Stimulated activated CD8-positive, alpha-beta memory T cell treated with anti-CD3 and anti-CD28 coated beads, Interleukin-15, amount 100 ng/mL, for 4 hours (primary cell): ENCODE measurements around the gene CCER1.

Experiments used
- DNase-seq, 2 donors: peaks; one replicate each; pipeline ENCODE4 v3.0.0-alpha.2; 2020; ENCODE audit warnings: low read depth in 2 of 2

CCER1 gene

DNA sequence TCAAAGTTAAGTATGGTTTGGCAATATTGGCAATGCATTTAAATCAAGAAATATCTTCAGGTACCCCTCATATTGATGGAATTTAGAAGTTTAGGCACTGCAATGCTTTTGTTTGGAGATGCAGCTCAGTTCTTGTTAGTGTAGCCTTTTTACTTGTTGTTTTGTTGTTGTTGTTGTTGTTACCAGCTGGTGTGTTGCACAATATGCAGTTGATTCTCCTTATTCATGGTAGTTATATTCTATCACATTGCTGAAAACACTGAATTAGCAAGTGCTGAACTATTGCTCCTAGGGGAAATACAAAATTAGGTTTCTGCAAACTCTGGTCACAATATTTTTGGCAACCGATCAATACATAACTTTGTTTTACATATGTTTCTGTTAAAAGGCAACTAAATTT lies 34.8 kb downstream of the CCER1 start:
- no peak for DNase-seq

DNA sequence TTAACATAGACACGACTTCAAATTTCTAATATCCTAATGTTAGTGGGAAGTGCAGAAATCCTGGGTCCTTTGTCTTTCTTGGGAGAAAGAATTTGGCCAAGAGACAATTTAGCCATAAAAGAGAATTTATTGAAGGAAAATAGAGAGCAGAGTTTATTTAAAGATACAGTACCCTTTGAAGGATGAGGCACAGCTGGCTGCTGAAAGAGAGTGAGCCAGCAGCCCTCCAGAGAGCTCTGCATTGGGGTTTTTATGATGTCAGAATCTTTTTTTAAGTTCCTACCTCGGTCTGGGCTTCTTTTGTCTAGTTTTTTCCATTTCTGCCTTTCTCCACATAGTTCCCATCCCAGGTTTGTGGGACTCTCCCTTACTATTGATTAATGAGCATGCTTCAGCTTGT lies 37.5 kb downstream of the CCER1 start:
- DNase-seq = no peak

DNA sequence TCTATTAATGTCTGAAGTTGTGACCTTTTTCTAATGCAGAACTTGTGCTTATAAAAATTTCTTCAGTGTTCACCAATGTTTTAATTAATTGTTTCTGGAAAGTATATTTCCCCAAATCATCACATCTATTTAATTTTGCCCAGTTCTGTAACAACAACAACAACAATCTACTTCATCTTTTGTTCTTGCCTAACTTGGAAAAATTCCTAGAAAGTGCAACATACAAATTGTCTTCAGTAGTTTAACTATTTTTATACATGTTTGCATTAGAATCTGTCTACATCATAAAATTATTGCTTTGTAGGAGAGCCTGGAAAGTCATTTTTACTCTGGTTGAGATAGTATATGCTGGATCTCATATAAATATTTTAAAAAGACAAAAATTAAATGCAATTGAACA lies 38.5 kb downstream of the CCER1 start:
- DNase-seq = no peak

DNA sequence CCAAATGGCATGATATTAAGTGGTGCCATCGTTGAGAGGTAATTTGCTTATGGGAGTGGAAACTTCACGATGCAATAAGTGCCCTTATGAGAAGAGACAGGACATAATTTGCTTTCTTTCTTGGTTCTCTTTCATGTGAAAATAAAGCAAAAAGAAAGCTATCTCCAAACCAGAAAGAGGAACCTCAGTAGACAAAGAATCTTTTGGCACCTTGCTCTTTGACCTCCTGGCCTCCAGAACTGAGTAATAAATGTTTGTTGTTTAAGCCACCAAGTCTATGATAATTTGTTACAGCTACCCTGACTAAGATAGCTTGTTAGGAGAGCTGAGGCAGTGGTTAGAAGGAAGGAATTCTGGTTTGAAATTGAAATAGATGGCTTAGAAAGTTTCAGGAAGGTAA lies 39.6 kb downstream of the CCER1 start:
- DNase-seq = no peak

DNA sequence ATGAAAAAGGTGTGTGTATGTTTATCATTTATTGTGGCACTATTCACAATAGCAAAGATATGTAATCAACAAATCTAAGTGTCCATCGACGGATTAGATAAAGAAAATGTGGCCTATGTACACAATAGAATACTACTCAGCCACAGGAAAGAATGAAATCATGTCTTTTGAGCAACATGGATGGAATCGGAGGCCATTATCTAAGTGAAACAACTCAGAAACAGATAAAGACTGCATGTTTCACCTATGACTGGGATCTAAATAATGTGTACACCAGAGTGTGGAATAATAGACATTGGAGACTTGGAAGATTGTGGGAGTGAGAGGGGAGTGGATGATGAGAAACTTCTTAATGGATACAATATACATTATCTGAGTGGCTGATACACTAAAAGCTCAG lies 44.0 kb downstream of the CCER1 start:
- DNase-seq = no peak

DNA sequence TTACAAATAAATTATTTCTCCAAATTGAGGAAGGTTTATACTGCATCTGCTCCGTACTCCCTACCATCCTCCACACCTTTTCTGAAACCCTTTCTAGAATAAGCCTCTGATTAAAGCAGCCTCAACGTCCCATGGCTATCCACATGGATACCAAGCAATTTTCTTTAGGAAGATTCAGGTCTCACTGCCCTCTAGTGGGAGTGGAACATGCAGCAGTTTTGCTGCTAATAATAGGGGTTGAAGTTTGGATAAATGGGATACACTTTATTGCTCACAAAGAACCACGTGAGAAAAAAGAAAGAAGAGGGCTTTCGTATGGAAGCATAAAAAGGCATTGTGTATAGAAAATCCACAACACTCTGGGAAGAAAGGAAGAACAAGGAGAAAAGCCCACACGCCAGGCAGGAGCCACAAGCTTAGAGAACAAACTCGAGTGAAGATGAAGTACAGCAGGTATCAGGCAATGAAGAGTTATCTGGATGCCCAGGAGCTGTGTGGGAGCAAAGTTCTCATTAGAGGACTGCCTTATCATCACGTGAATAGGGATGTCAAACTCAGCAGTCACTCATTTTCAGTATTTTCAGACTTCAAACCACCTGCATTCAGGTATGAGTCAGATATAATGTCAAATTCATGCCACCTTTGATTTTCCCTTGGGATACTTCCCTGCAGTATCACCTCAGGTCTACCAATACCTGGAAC lies 45.8 kb downstream of the CCER1 start:
- DNase-seq = no peak

DNA sequence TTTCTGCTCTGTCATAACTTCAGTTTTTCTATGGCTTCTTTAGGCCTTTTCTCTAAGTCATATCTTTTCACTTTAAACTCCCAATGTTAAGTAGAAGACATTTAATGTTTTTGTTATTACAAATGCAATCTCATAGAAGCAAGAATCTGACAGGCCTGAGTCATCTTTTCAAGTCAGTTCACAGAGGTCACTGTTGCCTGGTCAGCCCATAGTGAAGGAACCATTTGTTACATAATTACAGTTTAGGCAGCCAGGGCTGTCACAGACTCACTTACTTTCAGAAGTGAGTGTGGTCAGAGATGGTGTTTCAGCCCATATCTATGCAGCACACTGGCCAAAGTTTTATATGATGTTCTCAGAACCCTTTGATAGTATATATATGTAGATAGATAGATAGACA lies 46.5 kb downstream of the CCER1 start:
- DNase-seq = no peak

DNA sequence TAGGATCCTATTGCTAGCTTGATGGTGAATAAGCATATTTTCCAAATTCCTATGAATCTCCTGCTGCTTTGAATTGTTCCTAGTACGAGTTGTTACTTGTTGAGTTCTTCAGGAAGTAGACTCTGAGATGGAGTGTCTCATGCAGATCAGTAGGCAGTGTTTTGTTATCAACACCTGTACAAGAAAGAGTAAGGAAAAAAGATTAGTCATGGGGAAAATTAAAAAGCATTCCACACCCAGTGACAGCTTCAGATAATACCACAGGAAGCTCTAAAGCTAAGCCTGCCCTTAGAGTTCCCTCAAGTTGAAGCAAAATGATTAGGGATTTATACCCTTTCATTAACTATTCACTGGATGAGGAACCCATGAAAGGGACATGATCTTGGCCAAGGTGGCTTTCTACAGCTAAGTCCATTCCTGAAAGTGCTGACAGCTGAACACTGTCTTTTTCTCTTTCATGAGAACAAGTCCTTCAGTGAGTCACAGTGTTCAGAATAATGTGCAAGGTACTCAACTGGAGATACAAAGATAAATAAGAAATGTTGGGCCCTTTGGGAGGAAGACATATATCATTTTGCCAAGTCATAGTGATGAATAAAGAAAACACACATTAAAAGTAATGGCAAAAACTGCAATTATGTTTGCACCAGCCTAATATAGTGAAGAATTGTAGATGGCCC lies 49.1 kb downstream of the CCER1 start:
- DNase-seq = no peak

DNA sequence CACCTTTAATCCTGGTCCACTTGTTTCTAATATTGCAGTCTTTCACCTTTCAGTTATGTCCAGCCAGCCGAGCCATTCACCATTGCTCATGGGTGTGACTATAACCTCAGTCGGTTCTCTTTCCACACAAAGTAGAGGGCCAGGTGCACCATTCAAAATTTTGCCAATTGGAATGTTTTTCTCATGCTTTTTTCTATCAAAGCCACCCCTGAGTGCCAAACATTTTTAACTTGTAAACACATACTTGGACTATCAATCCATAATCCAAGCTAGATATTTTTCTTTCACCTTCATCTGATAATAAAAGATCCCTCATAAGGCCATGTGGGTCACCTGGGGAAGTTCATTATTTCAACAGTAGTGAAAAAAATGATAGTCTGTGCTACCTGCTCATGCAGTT lies 52.4 kb downstream of the CCER1 start:
- DNase-seq = no peak
